HG03575 (cell line): Measurements from ENCODE around the gene LSM8.
"Not testable (repeated sequence)": the region's sequence is repeated elsewhere in the genome, so short reads cannot be mapped to it uniquely, and the experiment has no call there.

ENCODE experiments used
- ATAC-seq: cut with Tn5 transposase; IDR thresholded peaks from one replicate; pipeline ENCODE4 v1.9.1; 2021; ENCODE audit not compliant: unreplicated experiment, insufficient number of reproducible peaks, low FRiP score; ENCODE audit errors: extremely low read depth

The LSM8 gene

DNA sequence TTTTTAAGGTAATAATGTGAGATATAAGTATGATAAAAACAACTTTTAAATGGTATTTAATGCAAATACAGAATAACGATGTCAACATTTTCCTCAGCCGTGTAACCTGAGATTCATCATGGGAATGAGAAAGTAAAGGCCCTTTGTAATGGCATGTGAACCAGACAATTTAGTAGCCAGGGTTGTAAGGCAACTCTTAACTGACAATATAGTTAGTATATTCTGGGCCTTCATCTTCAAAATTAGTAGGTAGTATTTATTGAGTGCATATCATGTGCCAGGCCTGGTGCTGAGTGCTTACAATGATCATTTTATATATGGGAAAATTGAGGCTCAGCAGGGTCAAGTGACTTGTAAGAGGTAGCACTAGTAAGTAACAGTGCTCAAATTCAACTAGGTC, 10.6 kb downstream of the LSM8 start:
- no peak for ATAC-seq

DNA sequence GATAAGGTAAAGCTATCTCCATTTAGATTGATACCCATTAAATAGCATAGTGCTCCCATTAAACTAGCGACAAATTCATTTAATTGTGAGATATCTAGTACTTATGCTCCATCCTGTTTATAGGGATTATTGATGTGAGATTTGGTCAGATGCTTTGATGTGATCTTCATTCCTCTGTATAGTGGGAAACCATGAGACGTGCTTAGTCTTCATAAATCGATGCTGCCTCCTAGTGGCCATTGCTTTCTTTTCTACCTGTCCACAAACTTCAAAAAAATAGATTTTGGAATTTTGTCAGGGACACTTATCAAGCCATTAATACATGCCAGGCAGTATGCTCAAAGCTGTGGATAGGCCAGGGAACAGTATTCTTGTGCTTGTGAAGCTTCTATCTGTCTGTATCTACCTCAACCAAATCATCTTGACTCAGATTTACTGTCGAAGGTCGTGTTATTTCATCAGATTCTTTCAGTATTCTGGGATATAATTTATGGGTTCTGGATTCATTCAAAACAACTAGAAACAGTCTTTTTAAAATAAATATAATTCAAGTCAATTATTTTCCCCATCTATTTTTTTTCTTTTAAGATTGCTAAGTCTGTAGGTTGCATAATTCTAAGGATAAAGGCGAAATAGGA, 12.0 kb downstream of the LSM8 start:
- ATAC-seq = no peak

DNA sequence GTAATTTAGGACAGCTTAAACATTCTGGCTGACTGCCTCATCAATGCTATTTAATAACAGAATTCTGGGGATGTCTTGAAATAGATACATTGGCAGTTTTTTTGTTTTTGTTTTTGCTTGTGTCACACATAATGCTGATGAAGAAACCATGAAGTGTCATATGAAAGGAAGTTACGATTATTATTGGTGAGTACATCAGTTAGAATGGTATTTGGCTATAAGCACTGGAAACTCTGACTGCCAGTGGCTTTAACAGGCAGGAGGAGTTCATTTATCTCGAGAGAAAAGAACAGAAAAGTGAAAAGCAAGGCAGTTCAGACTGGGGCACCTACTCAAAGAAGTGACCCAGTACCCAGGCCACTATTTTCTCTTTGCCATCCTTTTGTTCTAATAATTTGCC, 18.1 kb downstream of the LSM8 start:
- no peak for ATAC-seq

DNA sequence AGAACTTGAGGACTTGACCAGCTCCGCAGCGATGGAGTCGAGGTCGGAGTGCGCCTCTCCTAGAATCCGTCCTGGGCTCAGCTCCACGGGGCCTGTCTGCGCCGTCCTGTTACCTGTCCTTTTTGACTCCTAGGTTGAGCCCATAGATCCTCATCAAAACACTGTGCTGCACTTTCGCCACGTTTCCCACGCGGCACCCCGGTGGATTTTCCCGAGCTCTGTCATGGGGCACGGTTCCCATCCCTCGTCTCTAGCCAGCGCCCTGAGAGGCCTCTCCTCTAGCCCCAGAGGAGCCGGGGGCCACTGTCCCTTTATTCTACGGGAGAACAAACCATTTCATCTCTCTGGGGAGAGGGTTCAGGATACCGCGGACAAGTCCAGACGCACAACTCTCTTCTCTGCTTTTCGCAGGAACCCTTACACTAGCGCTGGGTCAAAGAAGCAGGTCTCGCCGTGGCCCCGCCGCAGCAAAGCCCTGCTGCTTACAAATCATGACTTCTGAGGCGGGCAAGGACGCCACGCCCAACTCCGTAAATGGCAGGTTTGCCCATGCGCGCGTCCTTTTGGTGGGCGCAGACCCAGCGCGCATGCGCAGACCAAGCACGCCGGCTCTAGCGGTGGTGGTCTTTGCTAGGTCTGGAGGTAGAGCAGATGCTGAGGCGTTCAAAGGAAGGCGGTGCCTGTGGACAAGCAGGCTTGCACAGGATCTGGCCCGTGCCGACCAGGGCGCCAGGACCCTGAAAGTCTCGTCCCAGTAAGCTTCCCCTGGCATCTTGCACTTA, 30.3 kb downstream of the LSM8 start:
- ATAC-seq = peak; percentile 93

DNA sequence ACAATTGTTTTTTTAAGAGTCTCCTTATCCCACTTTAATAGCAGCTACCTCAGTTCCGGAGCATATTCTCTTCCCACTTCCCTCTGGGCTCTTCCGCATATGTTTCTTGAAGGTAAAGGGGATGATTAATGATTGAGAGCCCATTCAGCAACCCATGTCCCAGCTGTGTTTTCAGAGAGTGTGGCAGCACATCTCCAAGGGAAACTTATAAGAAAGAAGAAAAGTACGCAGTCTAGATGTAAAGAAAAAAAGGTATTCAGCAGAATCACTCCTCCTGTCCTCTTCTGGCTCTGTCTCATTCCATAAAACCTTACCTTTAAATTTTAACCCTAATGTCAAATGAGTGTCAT, 30.8 kb downstream of the LSM8 start:
- no peak for ATAC-seq

DNA sequence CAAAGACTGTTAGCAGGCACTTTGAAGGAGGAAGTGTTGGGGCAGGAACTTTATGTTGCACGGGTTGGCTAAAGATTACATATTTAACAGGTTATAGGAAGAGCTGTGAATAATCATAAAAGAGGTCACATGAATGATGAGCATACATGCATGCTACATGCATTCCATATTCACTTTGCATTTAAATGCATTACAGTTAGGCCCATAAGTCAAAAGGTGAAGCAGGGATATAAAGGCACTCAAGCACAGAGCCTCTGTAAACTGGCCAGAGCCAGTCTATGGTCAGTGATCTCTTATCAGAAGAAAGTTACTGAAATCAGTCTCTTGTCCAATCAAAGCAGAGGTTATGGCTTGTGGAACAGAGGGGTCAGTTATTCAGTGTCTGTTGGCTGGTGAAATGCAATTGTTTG, 33.3 kb downstream of the LSM8 start:
- no peak for ATAC-seq

DNA sequence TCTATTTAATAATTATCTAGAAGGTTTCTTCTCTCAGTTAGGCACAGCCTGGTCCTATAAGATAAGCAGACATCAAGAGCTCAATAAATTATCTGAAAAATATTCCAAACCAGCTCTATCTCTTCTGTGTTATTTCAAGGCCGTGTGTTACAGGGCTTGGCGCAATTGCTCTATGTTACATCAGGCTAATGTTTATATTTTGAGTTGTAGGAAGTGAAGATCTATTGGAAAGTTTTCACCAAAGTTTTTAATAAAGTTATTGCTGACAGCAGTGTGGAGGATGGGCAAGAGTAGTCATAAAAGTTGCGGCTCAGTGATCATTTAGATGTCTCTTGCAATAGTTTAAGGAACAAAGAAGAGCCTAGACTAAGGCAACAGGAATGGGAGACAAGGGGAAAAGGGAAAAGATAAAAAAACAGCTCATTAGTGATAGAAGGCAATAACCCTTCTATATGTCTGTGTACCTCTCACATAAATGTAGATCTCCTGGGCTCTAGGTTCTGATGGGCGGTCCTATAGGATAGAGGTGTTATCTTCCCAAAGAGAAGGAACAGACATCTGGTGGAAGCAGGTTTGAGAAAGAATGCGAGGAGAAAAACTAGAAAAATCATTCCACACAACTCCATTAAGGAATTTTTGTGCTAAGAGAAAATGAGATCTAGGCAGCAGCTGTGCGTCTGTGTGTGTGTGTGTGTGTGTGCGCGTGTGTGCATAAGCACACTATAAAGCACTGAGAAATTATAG, 34.6 kb downstream of the LSM8 start:
- ATAC-seq = no peak

DNA sequence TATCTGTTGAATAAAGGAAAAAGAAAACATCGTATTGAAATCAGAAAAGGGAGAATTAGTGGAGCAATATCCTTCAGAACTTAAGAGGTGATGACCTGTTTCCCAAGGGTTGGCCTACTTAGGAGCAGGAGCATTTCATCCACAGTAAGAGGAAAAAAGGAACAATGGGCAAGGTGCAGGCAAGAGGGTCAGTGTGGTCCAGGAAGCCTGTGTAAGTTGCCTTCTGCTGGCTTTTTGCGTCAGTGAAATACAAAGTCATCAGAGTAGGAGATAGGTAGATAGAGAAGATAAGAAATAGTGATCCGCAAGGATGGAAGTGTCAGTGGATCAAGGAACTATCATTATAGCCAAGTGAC, 35.2 kb downstream of the LSM8 start:
- ATAC-seq = no peak

DNA sequence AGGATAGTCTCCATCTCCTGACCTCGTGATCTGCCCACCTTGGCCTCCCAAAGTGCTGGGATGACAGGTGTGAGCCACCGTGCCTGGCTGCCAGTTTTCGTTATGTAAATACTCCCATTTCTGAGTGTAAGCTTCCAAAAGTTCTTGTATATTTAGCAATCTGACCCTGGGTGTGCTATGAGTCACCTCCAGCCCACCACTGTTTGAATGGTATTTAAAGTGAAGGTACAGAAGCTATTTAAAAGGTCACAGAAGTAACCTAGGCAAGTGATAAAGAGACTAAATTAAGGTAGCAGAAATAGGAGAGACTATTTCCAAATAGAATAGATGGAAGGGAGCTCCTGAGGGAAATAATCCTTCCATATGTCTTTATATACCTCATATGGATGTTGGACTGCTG, 36.6 kb downstream of the LSM8 start:
- no peak for ATAC-seq

DNA sequence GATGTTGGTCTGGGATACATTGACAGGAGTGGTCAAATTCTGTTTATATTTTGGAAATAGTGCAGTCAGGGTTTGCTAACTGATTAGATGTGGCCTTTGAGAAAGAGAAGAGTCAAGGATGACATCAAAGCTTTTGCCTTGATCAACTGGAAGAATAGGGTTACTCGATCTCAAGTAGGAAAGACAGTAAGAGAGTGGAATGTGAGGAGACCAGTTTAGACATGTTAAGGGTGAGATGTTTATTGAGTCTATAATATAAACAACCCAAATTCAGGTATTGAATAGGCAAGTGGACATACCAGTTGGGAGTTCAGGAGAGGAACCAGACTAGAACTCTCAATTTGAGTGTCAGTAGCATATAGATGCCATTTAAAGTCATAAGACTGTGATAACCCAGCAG, 38.6 kb downstream of the LSM8 start:
- ATAC-seq = no peak

DNA sequence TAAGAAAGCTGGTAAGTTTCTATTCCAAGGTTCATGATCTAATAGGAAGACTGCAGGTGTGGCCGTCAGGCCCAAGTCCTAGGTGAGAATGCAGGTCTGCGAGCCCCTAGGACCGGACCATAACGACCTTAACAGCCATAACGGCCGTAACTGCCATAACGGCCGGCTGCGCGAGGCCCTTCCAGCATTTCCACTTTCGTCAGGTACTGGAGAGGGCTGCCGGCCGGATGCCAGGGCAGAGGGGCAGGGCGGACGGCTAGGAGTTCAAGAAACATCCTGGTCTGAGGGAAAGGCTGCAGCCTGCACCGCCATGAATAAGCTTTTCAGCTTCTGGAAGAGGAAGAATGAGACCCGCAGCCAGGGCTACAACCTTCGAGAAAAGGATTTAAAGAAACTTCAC, 40.6 kb downstream of the LSM8 start, which contains the start of gene ANKRD7:
TSS of gene ANKRD7 (plus strand) at position 184 of the 400 bp plus-strand sequence. CDS start at position 311, 127 bp downstream.
- ATAC-seq = no peak

DNA sequence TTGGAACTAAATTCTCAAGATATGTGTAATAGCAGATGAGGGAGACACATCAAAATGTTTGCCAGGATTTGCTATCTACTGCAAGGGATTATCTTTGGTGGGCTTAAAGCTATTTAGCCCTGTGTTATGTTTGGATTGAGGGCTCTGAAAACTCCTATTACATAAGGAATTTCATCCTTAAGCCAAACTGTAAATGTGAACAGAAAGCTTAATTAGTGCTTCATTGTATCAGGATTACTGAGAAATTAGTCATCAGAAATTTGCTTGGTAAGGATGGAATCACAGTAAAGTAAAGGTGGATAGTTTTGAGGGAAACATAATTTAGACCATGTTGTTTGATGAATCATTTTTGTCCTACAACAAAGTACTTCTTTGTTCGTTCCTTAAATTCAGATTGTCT, 48.9 kb downstream of the LSM8 start:
- no peak for ATAC-seq

DNA sequence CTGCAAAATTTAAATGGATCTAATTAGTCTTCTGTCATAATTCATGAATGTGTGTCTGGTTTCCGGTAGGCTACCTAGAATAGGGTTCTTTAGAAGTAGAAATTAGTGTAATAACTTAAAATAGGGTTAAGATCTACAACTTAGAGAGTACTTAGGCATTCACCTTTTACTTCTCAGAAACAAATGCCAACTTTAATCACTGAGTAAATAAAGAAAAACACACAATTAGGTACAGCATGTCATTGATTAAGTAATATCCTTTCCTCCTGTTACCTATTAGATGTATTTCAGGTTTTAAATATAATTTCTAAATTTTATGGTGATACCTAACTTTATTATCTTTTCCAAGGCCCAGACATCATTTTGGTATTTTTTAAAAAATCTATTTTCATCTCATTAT, 49.8 kb downstream of the LSM8 start:
- ATAC-seq = no peak

DNA sequence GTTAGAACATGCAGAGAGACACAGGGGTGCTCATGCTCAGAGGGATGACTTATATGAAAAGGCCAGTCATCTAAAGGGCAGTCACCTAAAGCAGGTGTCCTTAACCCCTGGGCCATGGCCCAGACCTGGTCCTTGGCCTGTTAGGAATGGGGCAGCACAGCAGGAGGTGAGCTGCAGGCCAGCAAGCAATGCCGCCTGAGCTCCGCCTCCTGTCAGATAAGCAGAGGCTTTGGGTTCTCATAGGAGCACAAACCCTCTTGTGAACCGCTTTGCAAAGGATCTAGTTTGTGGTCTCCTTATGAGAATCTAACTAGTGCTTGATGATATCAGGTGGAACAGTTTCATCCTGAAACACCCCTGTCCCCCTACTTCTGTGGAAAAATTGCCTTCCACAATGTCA, 55.0 kb downstream of the LSM8 start:
- no peak for ATAC-seq

DNA sequence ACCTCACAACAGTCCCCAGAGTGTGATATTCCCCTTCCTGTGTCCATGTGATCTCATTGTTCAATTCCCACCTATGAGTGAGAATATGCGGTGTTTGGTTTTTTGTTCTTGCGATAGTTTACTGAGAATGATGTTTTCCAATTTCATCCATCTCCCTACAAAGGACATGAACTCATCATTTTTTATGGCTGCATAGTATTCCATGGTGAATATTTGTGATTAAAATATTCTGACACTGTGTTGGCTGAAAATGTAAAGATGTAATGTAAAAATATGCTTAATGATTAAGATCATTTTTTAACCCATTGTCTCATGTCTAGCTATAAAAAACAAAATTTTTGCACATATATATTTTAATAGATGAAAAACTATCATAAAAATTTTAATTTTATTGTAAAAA, 56.4 kb downstream of the LSM8 start:
- not testable (repeated sequence) for ATAC-seq
